Omental fat pad (tissue), 4 donors: ENCODE measurements around the gene UBE3B. TPM values are rescaled to one million over a fixed set of nuclear protein-coding genes. Genes with fewer than 3 reads are reported as not detected.
"Not testable (repeated sequence)": the region's sequence is repeated elsewhere in the genome, so short reads cannot be mapped to it uniquely, and the experiment has no call there.

Experiments
- ATAC-seq: fragments of 150-250 bp; one replicate; pipeline ENCODE4 v1.9.1; 2016; ENCODE audit warnings: mild to moderate bottlenecking, moderate library complexity; ENCODE audit not compliant: low FRiP score
- DNase-seq: peaks from one replicate; pipeline ENCODE4 v3.0.0-alpha.2; 2019; ENCODE audit warnings: low spot score
- total RNA-seq, 4 donors: library from RNA; depleted of rRNA; stranded (reverse); fragments of >200 nt; gene quantifications; one replicate each; pipeline ENCODE4 v1.1.0, GENCODE V29; 2016
- TF ChIP-seq, protein P1 (sequence below), 3 donors: fragments of 450-650 bp; IDR thresholded peaks; one replicate each; pipeline ENCODE4 v1.5.1; 2016 to 2017; ENCODE audit warnings: antibody characterized with exemption in 3 of 3, mild to moderate bottlenecking in 3 of 3, moderate library complexity in 2 of 3

UBE3B gene
- total RNA-seq, 4 donors from 2014 or later, result 36.6 to 82.4 (median 40.1) TPM

DNA sequence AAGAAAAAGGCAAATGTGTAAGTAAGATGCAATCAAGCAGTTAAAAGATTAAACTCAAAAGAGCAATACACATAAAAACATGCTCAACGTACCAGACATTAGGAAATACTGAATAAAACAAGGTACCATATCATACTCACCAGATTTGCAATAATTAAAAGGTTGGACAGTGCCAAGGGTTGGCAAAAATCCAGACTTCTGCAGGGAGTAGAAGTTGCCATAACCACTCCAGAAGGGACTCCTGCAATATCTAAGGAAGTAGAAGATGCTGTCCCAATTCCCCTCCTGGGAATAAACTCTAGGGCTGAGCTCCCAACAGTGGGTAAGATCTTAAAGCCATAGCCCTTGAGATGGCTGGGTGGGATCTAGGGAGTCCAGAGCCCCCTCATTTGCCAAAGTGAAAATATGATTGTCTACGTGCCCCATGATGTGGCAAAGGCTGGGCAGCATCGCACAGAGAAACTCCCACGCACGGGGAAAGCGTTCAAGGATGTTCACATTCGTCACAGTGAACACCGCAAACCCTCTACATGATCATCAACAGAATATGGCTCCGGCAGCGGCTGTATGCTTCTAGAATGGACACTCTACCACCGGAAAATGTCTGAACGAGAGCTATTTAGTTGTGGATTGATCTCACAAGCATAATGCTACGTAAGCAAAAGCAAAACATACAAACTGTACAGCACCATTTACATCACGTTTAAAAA lies 12.6 kb upstream of the UBE3B start:
- TF ChIP-seq, protein P1, sequence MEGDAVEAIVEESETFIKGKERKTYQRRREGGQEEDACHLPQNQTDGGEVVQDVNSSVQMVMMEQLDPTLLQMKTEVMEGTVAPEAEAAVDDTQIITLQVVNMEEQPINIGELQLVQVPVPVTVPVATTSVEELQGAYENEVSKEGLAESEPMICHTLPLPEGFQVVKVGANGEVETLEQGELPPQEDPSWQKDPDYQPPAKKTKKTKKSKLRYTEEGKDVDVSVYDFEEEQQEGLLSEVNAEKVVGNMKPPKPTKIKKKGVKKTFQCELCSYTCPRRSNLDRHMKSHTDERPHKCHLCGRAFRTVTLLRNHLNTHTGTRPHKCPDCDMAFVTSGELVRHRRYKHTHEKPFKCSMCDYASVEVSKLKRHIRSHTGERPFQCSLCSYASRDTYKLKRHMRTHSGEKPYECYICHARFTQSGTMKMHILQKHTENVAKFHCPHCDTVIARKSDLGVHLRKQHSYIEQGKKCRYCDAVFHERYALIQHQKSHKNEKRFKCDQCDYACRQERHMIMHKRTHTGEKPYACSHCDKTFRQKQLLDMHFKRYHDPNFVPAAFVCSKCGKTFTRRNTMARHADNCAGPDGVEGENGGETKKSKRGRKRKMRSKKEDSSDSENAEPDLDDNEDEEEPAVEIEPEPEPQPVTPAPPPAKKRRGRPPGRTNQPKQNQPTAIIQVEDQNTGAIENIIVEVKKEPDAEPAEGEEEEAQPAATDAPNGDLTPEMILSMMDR (IDR thresholded peaks at IDR 0.05), result no peak
- DNase-seq, result no peak
- no peak for ATAC-seq

DNA sequence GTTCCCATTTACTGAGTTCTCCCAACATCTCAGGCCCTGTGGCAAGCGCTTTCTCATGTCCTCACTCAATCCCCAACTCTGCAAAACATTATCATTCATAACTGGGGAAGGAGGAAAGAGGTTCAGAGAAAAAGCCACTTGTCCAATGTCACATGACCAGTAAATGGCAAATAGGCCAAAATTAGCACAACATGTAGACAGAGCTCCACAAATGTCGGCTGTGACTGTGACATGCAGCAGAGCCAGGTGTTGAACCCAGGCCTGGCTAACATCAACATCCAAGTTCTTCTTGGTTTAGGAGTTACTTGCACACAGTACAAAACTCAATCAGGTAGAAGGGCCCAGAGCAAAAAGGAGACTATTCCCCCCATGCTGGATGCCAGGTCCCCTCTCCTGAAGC lies 11.1 kb upstream of the UBE3B start:
- TF ChIP-seq, protein P1 (IDR thresholded peaks at IDR 0.05), result no peak
- DNase-seq, result no peak
- ATAC-seq, result no peak

DNA sequence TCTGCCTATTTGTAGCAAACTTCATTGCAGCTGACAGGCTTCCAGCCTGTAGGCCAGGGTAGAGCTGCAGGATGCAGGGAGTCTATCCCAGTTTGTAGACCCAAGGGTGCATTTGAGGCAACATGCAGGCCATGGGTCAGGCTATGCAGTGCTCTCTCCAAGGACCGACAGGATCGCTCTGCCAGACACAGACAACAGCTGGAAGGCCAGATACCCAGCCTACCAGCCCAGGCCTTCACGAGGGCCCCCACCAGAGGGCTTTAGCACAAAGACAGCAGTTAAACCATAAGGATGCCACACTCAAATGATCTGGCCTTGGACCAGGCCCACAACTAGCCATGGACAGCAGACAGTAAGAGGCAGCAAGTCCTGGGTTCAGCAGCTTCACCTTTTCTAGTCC lies 10.6 kb upstream of the UBE3B start:
- DNase-seq, result no peak
- TF ChIP-seq, protein P1 (IDR thresholded peaks at IDR 0.05), result no peak
- ATAC-seq, result no peak

GRCh38 chr12:109467978-109468676 lies 9.3 kb upstream of the UBE3B start:
- TF ChIP-seq, protein P1 (IDR thresholded peaks at IDR 0.05), result no peak
- ATAC-seq, result no peak
- no peak for DNase-seq

DNA sequence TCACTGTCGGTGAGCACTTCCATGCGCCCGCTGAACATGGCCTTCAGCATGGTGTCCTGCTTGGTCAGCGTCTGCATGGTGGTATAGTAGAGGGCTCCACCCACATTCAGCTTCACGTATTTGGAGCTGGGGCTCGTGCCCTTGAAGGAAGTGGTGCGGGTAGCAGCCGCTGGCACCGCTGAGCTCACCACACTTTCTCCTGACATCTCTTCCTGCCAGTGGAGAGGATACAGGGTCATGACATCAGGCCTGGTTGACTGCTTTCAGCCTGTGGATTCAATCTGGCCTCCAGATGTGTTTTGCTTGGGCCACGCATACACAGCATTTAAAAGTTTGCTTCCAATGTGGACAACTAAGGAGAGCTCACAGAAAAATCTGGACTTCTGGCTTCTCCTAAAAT lies 7.9 kb upstream of the UBE3B start:
- ATAC-seq, result no peak
- DNase-seq, result no peak

DNA sequence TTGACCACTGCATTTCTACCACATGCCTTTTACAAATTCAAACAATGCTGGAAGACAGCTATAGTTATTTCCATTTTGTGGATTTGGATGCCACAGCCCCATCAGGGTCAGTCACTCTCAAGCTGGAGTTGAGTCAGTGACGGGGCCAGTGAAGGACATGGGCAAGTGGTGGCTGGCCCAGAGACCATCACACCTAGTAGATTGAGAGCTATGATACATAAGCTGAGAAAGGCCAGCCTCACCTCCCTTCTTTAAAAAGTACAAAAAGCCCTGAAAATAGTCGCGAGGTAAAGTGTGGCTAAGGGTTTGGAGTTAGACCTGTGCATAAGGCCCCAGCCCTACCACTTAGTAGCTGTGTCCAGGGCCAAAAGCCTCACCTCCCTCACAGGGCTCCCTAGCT lies 4.4 kb upstream of the UBE3B start:
- DNase-seq (no peak), ATAC-seq (no peak)
- TF ChIP-seq, protein P1 (IDR thresholded peaks at IDR 0.05), result no peak

More for the DNA sequence above, 7.9 kb upstream of the UBE3B start:
- TF ChIP-seq, protein P1 (IDR thresholded peaks at IDR 0.05), result no peak

DNA sequence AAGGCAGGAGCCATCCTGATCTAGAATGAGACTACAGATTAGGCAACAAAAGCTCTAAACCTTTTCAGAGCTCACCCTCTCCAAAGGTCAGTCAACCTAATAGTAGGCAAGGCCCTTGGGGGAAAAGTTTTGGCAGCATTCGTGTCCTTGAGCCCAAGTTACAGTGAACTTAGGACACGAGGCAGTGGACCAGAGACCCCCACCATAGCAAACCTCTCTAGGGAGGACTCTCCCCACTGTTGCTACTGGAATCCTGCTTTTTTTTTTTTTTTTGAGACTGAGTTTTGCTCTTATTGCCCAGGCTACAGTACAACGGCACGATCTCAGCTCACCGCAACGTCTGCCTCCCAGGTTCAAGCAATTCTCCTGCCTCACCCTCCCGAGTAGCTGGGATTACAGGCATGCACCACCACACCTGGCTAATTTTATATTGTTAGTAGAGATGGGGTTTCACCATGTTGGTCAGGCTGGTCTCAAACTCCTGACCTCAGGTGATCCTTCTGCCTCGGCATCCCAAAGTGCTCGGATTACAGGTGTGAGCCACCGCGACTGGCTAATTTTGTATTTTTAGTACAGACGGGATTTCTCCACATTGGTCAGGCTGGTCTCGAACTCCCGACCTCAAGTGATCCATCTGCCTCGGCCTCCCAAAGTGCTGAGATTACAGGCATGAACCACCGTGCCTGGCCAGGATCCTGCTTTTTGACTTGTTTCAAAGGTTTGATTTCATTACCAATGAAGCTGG lies 3.7 kb upstream of the UBE3B start:
- not testable (repeated sequence) for ATAC-seq, DNase-seq
